HG03039 (cell line): ENCODE data around the gene MIER3.

Experiments
- ATAC-seq: cut with Tn5 transposase; IDR thresholded peaks from one replicate; pipeline ENCODE4 v1.9.1; 2021; ENCODE audit warnings: mild to moderate bottlenecking, moderate library complexity; ENCODE audit not compliant: unreplicated experiment

The MIER3 gene

DNA sequence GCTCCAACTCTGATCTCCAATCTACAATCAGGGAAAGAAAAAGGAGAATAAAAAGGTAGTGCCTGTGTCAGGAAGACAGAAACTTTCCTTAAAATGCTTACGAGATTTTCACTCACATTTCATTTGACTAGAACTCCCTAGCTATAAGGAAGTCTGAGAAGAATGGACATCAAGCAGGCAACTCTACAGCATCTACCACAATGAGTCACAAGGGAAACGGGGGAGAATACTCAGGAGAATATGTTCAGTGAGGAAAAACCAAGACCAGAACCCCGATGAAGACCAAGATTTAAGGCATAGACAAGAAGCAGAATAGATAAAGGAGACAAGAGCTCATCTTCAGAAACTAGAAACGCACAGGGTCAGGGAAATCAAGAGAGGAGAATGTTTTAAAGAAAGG lies 51.5 kb downstream of the MIER3 start:
- ATAC-seq, result no peak

DNA sequence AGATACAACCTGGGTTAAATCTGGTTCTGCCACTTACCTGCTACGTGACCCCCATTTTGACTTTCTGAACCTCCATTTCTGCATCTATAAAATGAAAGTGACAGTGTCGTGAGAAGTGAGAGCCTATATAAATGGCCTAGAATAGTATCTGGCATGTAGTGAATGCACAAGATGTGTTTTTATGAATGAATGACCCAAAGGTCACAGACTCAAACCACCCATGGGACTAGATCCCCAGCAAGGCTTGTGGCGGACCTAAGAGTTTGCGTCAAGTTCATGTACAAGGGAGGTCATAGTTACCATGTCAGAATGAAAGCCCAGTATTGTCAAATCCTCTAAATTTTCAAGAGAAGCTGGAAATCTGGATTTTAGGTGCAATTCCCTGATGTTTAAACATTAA lies 53.7 kb downstream of the MIER3 start:
- no peak for ATAC-seq

DNA sequence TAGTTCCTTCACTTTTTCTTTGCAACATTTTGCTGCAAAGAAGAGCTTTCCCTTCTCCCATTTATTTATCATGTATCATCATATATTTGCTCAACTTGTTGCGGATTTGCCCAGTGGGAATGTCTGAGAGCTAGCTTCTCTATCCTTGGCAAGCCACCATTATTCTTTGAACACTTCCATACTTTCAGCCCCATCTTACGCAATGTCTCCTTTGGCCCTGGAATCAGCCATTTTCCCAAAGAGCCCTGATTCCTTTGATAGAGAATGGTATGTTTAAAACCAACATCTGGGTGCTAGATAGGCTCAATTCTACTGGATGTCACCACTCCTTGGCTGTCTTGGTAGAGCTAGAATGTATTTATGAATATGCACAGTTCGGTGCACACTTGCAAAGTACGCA lies 55.2 kb downstream of the MIER3 start:
- ATAC-seq, result no peak

DNA sequence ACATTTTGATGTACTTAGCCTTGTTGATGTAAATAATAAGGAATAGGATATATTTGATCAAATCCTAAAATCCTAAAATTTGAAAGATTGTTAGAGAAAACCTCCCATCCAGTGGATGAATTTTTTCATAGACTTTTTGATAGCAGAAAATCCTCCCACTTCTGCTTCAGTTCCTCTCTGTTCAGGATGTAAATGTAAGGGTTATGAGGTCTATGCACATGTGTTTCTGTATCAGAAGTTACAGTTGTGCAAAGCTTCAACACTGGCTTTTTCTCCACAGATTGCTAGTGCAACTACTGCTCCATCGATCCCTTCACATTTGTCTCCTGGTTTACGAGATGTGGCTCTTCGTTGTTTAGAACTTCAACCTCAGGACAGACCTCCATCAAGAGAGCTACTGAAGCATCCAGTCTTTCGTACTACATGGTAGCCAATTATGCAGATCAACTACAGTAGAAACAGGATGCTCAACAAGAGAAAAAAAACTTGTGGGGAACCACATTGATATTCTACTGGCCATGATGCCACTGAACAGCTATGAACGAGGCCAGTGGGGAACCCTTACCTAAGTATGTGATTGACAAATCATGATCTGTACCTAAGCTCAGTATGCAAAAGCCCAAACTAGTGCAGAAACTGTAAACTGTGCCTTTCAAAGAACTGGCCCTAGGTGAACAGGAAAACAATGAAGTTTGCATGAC lies 58.5 kb downstream of the MIER3 start:
- no peak for ATAC-seq

DNA sequence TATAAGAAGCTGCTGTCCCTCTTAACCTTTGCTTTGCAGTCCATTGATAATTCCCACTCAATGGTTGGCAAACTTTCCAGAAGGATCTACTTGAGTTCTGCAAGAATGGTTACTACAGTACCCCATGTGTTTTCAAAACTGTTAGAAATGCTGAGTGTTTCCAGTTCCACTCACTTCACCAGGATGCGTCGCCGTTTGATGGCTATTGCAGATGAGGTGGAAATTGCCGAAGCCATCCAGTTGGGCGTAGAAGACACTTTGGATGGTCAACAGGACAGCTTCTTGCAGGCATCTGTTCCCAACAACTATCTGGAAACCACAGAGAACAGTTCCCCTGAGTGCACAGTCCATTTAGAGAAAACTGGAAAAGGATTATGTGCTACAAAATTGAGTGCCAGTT lies 70.4 kb downstream of the MIER3 start:
- ATAC-seq, result no peak

DNA sequence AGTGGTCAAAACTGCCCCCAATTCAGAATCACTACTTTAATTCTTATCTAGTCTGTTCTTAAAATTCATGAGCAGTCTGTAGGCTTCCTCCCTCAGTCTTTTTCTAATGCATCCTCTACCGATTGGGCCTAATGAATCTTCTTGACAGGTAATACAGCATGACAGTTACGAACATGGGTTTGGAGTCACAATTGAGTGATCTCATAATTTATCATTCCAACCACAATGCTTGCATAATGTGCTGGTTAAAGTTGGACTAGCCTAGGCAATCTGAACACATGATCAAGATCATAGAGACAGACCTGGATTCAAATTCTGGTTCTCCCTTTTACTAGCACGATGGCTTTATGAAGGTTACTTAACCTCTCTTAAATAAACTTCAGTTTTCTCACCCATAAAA lies 75.6 kb downstream of the MIER3 start:
- ATAC-seq, result no peak

DNA sequence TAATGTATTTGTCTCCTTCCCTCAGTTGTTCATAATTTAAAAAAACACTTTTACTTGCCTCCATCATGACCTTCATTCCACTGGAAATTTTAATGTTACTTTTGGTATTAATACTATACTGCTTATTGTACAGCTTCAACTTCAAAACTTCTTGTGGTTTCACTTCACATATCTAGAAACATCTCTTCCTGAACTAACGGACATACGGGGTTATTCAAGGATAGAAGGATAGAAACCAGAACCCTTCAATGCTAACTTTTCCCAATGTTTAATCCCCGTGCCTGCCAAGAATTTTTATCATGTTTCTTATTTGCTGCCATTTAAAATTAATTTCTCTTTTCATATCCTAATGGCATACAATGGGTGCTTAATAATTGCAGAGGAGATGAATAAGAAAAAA lies 78.9 kb downstream of the MIER3 start:
- ATAC-seq, result no peak

DNA sequence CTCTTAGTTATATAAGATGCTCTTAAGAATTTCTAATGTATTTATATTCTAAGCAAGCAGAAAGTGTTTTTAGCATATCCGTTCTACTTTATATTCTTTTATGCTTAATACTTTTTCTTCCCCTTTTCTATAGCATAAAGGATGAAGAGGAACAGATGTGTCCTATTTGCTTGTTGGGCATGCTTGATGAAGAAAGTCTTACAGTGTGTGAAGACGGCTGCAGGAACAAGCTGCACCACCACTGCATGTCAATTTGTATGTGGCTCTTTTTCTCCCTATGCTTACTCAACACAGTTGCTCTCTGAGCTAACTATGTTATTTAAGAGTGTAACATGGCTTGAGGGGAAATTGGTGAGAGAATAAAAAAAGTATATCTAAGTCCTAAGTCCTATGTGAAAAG lies 80.1 kb downstream of the MIER3 start:
- no peak for ATAC-seq
